Fibroblast of mammary gland (primary cell): ENCODE data around the gene RPLP1.

Source experiments
- DNase-seq: peaks from one replicate; pipeline ENCODE4 v3.0.0-alpha.2; 2010; ENCODE audit warnings: low read depth
- H3K4me3 ChIP-seq: 2 replicates; pipeline ENCODE4 v1.5.1; 2011; ENCODE audit warnings: low read depth, mild to moderate bottlenecking, low read length, moderate library complexity; ENCODE audit not compliant: control insufficient read depth
- TF ChIP-seq, protein P1 (sequence below): conservative IDR thresholded peaks from 2 replicates; pipeline ENCODE4 v1.5.1; 2011; ENCODE audit warnings: low read depth, low read length, inconsistent platforms; ENCODE audit not compliant: control insufficient read depth, insufficient read depth

The RPLP1 gene

DNA sequence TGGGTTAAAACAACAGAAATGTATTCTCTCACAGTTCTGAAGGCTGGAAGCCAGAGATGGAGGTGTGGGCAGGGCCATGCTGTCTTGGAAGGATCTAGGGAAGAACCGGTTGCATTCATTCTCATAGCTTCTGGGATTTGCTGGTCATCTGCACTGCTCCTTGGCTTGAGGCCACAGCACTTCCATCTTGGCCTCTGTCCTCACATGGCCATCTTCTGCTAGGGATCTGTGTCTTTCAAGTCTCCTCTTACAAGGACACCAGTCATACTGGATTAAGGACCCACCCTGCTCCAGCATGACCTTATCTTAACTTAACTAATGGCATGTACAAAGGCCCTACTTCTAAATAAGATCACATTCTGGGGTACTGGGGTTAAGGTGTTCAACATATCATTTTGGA, 47.7 kb downstream of the RPLP1 start:
- no peak for DNase-seq

GRCh38 chr15:69501456-69501855, 48.8 kb downstream of the RPLP1 start:
- TF ChIP-seq, protein P1, sequence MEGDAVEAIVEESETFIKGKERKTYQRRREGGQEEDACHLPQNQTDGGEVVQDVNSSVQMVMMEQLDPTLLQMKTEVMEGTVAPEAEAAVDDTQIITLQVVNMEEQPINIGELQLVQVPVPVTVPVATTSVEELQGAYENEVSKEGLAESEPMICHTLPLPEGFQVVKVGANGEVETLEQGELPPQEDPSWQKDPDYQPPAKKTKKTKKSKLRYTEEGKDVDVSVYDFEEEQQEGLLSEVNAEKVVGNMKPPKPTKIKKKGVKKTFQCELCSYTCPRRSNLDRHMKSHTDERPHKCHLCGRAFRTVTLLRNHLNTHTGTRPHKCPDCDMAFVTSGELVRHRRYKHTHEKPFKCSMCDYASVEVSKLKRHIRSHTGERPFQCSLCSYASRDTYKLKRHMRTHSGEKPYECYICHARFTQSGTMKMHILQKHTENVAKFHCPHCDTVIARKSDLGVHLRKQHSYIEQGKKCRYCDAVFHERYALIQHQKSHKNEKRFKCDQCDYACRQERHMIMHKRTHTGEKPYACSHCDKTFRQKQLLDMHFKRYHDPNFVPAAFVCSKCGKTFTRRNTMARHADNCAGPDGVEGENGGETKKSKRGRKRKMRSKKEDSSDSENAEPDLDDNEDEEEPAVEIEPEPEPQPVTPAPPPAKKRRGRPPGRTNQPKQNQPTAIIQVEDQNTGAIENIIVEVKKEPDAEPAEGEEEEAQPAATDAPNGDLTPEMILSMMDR: no peak
- DNase-seq: no peak
- H3K4me3 ChIP-seq: no peak overlapping the region

More for the DNA sequence above, 47.7 kb downstream of the RPLP1 start:
- TF ChIP-seq, protein P1: no peak
- no peak overlapping the region for H3K4me3 ChIP-seq

DNA sequence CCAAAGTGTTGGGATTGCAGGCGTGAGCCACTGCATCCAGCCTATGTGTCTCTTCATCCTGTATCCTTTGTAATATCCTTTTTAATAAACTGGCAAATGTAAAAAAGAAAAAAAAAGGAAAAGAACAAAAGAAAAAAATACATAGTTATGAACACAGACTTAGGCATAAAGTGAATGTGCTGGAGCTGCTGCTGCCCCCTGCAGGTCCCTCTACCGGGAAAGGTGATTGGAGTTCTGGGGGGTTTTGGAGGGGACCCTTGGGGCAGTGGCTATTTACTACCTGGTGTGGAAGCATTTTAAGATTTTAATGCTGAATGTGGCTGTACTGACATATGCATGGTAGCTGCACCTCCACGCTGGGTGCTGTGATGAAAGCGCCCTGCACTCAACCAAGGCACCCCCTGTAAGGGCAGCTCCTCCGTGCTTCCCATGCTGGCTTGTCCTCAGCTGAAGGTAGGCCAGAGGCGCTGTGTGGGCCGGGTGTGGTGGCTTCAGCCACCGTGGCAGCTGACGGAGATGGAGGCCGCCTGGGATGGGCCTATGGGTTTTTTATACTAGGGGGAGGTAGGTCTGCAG, 49.9 kb downstream of the RPLP1 start:
- TF ChIP-seq, protein P1: peak; percentile 17
- no peak for DNase-seq
- no peak overlapping the region for H3K4me3 ChIP-seq

DNA sequence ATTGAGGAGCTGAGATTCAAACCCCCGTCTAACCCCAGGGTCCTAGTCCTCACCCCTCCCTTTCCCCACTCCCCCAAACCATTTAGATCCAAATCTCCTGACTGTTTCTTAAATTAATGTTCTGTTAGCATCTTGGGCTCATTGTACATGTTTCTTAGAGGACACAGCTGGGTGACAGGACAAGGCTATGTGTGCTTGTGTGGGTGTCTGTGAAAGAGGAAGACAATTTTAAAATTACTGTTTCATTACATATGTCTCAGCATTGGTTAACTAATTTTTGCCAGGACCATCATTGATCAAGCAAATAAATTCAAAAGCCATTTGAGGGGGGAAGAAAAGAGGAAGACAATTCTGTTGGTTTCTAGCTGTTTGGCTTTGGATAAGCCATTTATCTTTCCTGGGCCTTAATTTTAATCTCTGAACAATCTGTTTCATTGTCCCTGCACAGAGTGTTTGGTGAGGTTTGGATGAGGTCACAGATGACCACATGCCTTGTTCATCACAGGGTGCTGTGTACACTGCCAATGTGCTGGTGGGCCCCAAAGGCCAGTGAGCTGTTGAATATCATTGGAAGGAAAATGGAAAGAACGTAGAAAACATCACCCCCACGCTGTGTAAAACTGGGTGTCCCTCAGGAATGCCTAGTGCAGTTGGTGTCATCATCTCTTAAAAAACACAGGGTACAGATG, 51.9 kb downstream of the RPLP1 start:
- H3K4me3 ChIP-seq: no peak overlapping the region
- TF ChIP-seq, protein P1: no peak

More for the DNA sequence above, 51.9 kb downstream of the RPLP1 start:
- DNase-seq: no peak
